H9 (cell line): ENCODE results near the gene LAMC3. TPM values are rescaled to one million over a fixed set of nuclear protein-coding genes. Genes with fewer than 3 reads are reported as not detected.

Source experiments
- DNase-seq: peaks from one replicate; pipeline ENCODE4 v3.0.0-alpha.2; 2017
- H2AFZ ChIP-seq: one replicate; pipeline ENCODE4 v1.6.1; 2013; ENCODE audit warnings: mild to moderate bottlenecking, low read length, control low read depth, moderate library complexity
- H2AK5ac ChIP-seq: 2 replicates; pipeline ENCODE4 v1.6.1; 2013; ENCODE audit warnings: low read length, control low read depth, mixed read lengths; ENCODE audit not compliant: insufficient read length
- H2BK120ac ChIP-seq: one replicate; pipeline ENCODE4 v1.6.1; 2013; ENCODE audit warnings: low read depth, mild to moderate bottlenecking, low read length, control low read depth, inconsistent platforms; ENCODE audit not compliant: poor library complexity, severe bottlenecking
- H2BK12ac ChIP-seq: 2 replicates; pipeline ENCODE4 v1.6.1; 2013; ENCODE audit warnings: low read length, control low read depth, mixed read lengths, low read depth; ENCODE audit not compliant: insufficient read length
- H2BK15ac ChIP-seq: 2 replicates; pipeline ENCODE4 v1.6.1; 2013; ENCODE audit warnings: low read depth, low read length, control low read depth
- H2BK20ac ChIP-seq: one replicate; pipeline ENCODE4 v1.6.1; 2013; ENCODE audit warnings: low read depth, mild to moderate bottlenecking, low read length, control low read depth, inconsistent platforms; ENCODE audit not compliant: poor library complexity, severe bottlenecking
- H2BK5ac ChIP-seq: 2 replicates; pipeline ENCODE4 v1.6.1; 2013; ENCODE audit warnings: low read length, control low read depth, mixed read lengths; ENCODE audit not compliant: insufficient read length
- H3K14ac ChIP-seq: 2 replicates; pipeline ENCODE4 v1.6.1; 2013; ENCODE audit warnings: low read length, control low read depth; ENCODE audit not compliant: insufficient read depth
- H3K18ac ChIP-seq: 2 replicates; pipeline ENCODE4 v1.6.1; 2013; ENCODE audit warnings: low read depth, mild to moderate bottlenecking, mixed read lengths, low read length, control low read depth; ENCODE audit not compliant: insufficient read length
- H3K23ac ChIP-seq: 2 replicates; pipeline ENCODE4 v1.6.1; 2013; ENCODE audit warnings: low read length, control low read depth, mixed read lengths, low read depth; ENCODE audit not compliant: insufficient read length
- H3K23me2 ChIP-seq: 2 replicates; pipeline ENCODE4 v1.6.1; 2013; ENCODE audit warnings: low read depth, mild to moderate bottlenecking, mixed read lengths, low read length, control low read depth; ENCODE audit not compliant: insufficient read length, poor library complexity, severe bottlenecking
- H3K27ac ChIP-seq: 2 replicates; pipeline ENCODE4 v1.5.1; 2013; ENCODE audit warnings: low read length, control low read depth, mixed read lengths, low read depth; ENCODE audit not compliant: insufficient read length
- H3K27me3 ChIP-seq: 2 replicates; pipeline ENCODE4 v1.6.1; 2013; ENCODE audit warnings: low read length, control low read depth, inconsistent platforms; ENCODE audit not compliant: insufficient read depth
- H3K4ac ChIP-seq: 2 replicates; pipeline ENCODE4 v1.6.1; 2013; ENCODE audit warnings: low read depth, mild to moderate bottlenecking, control low read depth, inconsistent platforms, low read length, moderate library complexity
- H3K4me1 ChIP-seq: 2 replicates; pipeline ENCODE4 v1.6.1; 2013; ENCODE audit warnings: low read length, control low read depth, inconsistent platforms; ENCODE audit not compliant: insufficient read depth
- H3K4me2 ChIP-seq: 2 replicates; pipeline ENCODE4 v1.6.1; 2013; ENCODE audit warnings: low read length, control low read depth, mixed read lengths; ENCODE audit not compliant: insufficient read length, insufficient read depth
- H3K56ac ChIP-seq: 2 replicates; pipeline ENCODE4 v1.6.1; 2013; ENCODE audit warnings: low read depth, mild to moderate bottlenecking, mixed read lengths, low read length, control low read depth; ENCODE audit not compliant: insufficient read length
- H3K79me1 ChIP-seq: 2 replicates; pipeline ENCODE4 v1.6.1; 2013; ENCODE audit warnings: low read depth, mild to moderate bottlenecking, moderate library complexity, low read length, control low read depth, inconsistent platforms; ENCODE audit not compliant: insufficient read depth, poor library complexity, severe bottlenecking
- H3K79me2 ChIP-seq: 2 replicates; pipeline ENCODE4 v1.6.1; 2013; ENCODE audit warnings: low read length, control low read depth, inconsistent platforms; ENCODE audit not compliant: insufficient read depth
- H3K9ac ChIP-seq: 2 replicates; pipeline ENCODE4 v1.6.1; 2013; ENCODE audit warnings: low read length, control low read depth, mixed read lengths; ENCODE audit not compliant: insufficient read length; ENCODE audit errors: extremely low read depth
- H3K9me3 ChIP-seq: one replicate; pipeline ENCODE4 v1.6.1; 2013; ENCODE audit warnings: low read depth, low read length, inconsistent platforms; ENCODE audit not compliant: control insufficient read depth
- H3T11ph ChIP-seq: one replicate; pipeline ENCODE4 v1.6.1; 2013; ENCODE audit warnings: mild to moderate bottlenecking, low read length, control low read depth, inconsistent platforms
- H4K20me1 ChIP-seq: one replicate; pipeline ENCODE4 v1.6.1; 2013; ENCODE audit not compliant: control insufficient read depth, insufficient read length, insufficient read depth
- H4K5ac ChIP-seq: 2 replicates; pipeline ENCODE4 v1.6.1; 2013; ENCODE audit warnings: low read depth, mild to moderate bottlenecking, mixed read lengths, low read length, control low read depth; ENCODE audit not compliant: insufficient read length
- H4K8ac ChIP-seq: replicated peaks from 2 replicates; pipeline ENCODE4 v1.6.1; 2013; ENCODE audit warnings: low read length, control low read depth, mixed read lengths, low read depth; ENCODE audit not compliant: insufficient read length
- H4K91ac ChIP-seq: 2 replicates; pipeline ENCODE4 v1.6.1; 2013; ENCODE audit warnings: low read depth, mild to moderate bottlenecking, moderate library complexity, mixed read lengths, low read length, control low read depth; ENCODE audit not compliant: insufficient read length
- H3K27ac Mint-ChIP-seq, 3 experiments: 2 replicates in 2 of 3; 3 replicates in 1 of 3; pipeline ENCODE4 v1.8.0; 2020 to 2021; ENCODE audit warnings: mixed read lengths in 3 of 3, mild to moderate bottlenecking in 1 of 3, moderate library complexity in 1 of 3
- H3K27me3 Mint-ChIP-seq: 2 replicates; pipeline ENCODE4 v1.8.0; 2021; ENCODE audit warnings: low read depth, mild to moderate bottlenecking, moderate library complexity, mixed read lengths
- H3K36me3 Mint-ChIP-seq, 3 experiments: 2 replicates in 2 of 3; 3 replicates in 1 of 3; pipeline ENCODE4 v1.8.0; 2020 to 2021; ENCODE audit warnings: low read depth in 3 of 3, mixed read lengths in 3 of 3; ENCODE audit not compliant: insufficient read depth in 1 of 3
- H3K4me1 Mint-ChIP-seq, 2 experiments: 2 replicates each; pipeline ENCODE4 v1.8.0; 2020; ENCODE audit warnings: mixed read lengths in 2 of 2
- H3K4me3 Mint-ChIP-seq, 2 experiments: 2 replicates in 1 of 2; 3 replicates in 1 of 2; pipeline ENCODE4 v1.8.0; 2020 to 2021; ENCODE audit warnings: mild to moderate bottlenecking in 2 of 2, mixed read lengths in 2 of 2, moderate library complexity in 1 of 2
- H3K9me3 Mint-ChIP-seq, 2 experiments: 2 replicates in 1 of 2; 3 replicates in 1 of 2; pipeline ENCODE4 v1.8.0; 2020; ENCODE audit warnings: mild to moderate bottlenecking in 2 of 2, mixed read lengths in 2 of 2, moderate library complexity in 1 of 2
- WGBS: extraction: QIAGEN DNeasy Blood & Tissue Kit; methylation state at CpG from one replicate; pipeline ENCODE4 v1.1.7; 2013; ENCODE audit warnings: missing lambda C conversion rate, low lambda C conversion rate, mixed read lengths; ENCODE audit not compliant: insufficient read length; ENCODE audit errors: extremely low coverage; 5-methylcytosine and 5-hydroxymethylcytosine counted together
- total RNA-seq: library from RNA; stranded (reverse); gene quantifications from 2 replicates; pipeline ENCODE4 v1.2.1, GENCODE V29; 2021
- TF ChIP-seq, protein P1 (sequence below): fragments of 200-600 bp; sonication (generic); conservative IDR thresholded peaks from 3 replicates; pipeline ENCODE4 v1.8.0; 2021; ENCODE audit warnings: antibody characterized with exemption, mild to moderate bottlenecking

Gene LAMC3
- total RNA-seq, 1 experiment from 2014 or later: 21.7 TPM

DNA sequence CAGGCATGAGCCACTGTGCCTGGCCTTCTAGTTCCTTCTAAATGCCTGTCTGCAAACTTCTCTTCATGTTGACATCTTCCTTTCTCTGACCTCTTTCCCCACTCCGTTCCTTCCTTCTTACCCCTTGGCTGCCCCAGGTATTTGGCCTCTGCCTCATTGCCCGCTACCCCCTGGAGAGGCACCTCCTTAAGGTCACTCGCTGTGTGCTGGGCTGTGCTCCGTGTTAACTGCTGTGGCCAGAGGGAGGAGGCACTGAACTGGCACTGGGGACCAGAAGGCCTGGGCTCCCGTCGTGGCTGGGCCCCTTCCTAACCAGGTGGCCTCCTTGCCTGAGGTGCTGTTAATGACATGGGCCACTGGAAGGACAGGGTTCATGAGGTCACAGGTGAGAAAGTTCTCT is 39.4 kb downstream of the LAMC3 start:
- no peak overlapping the region for H3K27ac Mint-ChIP-seq
- TF ChIP-seq, protein P1, sequence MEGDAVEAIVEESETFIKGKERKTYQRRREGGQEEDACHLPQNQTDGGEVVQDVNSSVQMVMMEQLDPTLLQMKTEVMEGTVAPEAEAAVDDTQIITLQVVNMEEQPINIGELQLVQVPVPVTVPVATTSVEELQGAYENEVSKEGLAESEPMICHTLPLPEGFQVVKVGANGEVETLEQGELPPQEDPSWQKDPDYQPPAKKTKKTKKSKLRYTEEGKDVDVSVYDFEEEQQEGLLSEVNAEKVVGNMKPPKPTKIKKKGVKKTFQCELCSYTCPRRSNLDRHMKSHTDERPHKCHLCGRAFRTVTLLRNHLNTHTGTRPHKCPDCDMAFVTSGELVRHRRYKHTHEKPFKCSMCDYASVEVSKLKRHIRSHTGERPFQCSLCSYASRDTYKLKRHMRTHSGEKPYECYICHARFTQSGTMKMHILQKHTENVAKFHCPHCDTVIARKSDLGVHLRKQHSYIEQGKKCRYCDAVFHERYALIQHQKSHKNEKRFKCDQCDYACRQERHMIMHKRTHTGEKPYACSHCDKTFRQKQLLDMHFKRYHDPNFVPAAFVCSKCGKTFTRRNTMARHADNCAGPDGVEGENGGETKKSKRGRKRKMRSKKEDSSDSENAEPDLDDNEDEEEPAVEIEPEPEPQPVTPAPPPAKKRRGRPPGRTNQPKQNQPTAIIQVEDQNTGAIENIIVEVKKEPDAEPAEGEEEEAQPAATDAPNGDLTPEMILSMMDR: no peak
- no CpG with 5 or more reads among the region's 6 CpGs for WGBS

More for the DNA sequence above, 39.4 kb downstream of the LAMC3 start:
- Histone ChIP-seq H3K14ac (no peak overlapping the region), H3K79me2 (no peaks in the 10 kb centered on the region), H3K4me2 (no peak overlapping the region), H3K79me1 (no peaks in the 10 kb centered on the region), H3K18ac (no peak overlapping the region), H2BK120ac (no peak overlapping the region), H3K9me3 (no peaks in the 10 kb centered on the region), H3K4me1 (no peaks in the 10 kb centered on the region), H2BK20ac (no peak overlapping the region), H3K4ac (no peak overlapping the region), H2AFZ (no peak overlapping the region), H2BK15ac (no peak overlapping the region), H2BK5ac (no peak overlapping the region), H2BK12ac (no peak overlapping the region), H2AK5ac (no peak overlapping the region), H3K27ac (no peak overlapping the region), H4K20me1 (no peaks in the 10 kb centered on the region), H4K8ac (no peak overlapping the region), H3K23ac (no peak overlapping the region), H4K91ac (no peak overlapping the region), H3K9ac (no peak overlapping the region), H3K27me3 (no peaks in the 10 kb centered on the region), H3K56ac (no peak overlapping the region), H4K5ac (no peak overlapping the region), H3T11ph (no peak overlapping the region), H3K23me2 (no peaks in the 10 kb centered on the region)
- Mint-ChIP-seq H3K27me3 (no peaks in the 10 kb centered on the region), H3K4me3 (no peak overlapping the region), H3K9me3 (no peaks in the 10 kb centered on the region; a peak in 1 of 5 replicates), H3K4me1 (no peaks in the 10 kb centered on the region), H3K36me3 (peaks cover 5 to 12% (median 5%) of the 10 kb centered on the region in 3 experiments; a peak in 6 of 7 replicates)
- no peak for DNase-seq
